T1000 (cell line): ENCODE data around the gene MPPED1.

Experiments used
- DNase-seq: peaks from one replicate; lab custom pipeline; 2025; ENCODE audit warnings: mixed read lengths; lab: John Stamatoyannopoulos, UW

MPPED1 gene

DNA sequence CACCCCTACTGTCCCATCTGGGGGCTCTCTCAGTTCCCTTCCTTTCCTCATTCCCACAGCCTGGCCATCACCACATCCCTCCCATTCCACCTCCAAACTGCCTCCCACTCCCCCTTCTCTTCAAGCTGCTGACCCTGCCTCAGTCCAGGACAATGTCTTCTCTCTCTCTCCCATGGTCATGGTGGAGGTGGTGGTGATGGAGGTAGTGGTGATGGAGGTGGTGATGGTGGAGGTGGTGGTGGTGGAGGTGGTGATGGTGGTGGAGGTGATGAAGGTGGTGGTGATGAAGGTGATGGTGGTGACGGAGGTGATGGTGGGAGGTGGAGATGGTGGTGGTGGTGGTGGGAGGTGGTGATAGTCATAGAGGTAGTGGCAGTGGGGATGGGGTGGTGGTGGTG is 87.0 kb downstream of the MPPED1 start:
- no peak for DNase-seq

DNA sequence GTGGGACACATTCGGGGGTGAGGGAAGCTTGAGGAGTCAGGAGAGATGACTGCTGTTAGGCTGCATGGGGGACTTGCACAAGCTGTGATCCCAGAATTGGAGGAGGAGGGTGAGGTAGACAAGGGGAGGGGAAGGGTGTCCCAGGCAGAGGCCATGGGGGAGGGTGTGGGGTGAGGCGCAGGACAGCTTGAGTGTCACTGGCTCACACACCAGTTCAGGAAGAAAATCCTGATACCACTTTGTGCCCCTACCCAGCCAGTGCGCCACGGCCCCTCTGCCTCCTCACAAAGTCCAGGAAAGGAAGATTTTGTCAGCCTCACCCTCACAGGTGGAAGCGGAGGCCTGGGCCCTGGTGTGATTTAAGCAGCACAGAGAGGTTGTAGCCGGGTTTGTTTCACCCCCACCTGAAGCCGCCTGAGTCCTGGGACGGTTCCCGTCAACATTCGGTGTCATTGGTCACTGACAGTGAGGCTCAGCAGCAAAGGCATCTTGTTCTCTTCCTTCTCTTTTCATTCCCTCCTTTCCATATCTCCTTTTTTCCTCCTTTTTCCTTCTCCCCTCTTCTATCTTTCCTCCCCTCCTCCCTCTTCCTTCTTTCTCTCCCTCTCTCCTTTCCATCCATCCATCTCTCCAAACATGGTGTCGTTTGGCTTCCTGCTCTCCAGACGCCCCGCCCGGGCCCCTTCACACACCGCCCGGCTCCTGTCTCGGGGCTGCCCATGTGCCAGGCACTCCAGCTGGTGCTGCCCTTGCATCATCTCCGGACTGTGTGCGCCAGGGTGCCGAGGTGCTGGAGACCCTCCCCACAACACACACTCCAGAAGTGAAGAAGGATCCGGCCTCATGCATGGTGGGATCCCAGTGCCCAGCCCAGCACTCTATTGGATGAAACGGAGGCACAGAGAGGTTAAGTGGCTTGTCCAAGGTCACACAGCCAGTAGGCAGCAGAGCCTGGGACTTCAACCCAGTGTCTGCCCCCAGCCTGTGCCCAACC is 89.3 kb downstream of the MPPED1 start:
- DNase-seq = no peak

DNA sequence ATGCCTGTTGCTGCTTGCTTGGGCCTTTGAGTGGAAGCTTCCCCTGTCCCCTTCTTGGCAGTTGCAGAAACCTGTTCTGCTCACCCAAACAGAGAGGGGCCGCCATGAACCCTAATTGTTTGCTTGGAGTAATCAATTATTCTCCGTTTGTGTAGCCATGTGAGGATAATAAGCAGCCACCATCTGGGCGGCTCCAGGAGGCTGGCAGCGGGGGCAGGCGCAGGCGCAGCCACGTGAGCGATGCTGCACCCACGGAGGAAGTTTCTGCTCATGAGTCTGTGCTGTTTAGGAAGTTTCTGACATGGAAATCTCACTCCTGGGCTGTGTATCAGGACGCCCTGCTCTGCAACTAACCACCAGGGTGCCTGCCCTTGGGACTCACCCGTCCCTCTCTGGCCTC is 90.1 kb downstream of the MPPED1 start:
- DNase-seq = no peak

DNA sequence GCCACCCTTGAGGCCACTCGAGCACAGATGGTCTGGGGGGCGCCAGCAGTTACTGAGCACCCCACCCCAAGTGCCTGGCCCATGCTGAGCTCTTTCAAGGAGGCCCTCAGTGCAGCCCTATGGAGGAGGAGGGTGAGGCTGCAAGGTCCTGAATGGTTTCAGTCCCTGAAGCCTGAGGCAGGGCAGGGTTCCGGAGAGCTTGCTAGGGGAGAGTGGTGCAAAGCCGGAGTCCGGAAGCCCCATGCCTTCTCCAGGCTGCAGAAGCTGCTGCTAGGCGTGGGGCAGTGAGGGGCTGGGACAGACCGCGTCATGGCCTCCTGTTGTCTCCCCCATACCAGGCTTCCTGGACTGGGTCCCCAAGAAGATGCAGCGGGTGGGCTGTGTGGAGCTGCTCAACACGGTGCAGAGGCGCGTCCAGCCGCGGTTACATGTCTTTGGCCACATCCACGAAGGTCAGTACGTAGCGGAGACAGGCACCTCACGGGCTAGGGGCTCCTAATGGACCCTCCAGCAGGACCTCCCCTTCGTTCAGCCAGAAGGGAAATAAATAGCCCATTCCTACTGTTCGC is 90.6 kb downstream of the MPPED1 start:
- no peak for DNase-seq

DNA sequence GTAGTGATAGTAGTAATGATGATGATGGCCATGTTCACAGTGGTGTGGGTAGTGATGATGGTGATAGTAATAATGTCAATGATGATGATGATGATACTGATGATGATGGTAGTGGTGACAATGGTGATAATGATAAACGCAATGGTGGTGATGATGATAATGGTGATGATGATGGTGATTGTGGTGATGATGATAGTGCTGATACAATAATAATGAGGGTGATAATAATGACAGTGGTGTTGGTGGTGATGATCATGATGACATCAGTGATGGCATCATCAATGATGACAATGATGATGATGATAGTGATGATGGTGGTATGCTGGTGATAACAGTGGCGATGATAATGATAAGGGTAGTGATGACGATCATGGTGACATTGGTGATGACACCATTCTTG is 92.3 kb downstream of the MPPED1 start:
- no peak for DNase-seq

DNA sequence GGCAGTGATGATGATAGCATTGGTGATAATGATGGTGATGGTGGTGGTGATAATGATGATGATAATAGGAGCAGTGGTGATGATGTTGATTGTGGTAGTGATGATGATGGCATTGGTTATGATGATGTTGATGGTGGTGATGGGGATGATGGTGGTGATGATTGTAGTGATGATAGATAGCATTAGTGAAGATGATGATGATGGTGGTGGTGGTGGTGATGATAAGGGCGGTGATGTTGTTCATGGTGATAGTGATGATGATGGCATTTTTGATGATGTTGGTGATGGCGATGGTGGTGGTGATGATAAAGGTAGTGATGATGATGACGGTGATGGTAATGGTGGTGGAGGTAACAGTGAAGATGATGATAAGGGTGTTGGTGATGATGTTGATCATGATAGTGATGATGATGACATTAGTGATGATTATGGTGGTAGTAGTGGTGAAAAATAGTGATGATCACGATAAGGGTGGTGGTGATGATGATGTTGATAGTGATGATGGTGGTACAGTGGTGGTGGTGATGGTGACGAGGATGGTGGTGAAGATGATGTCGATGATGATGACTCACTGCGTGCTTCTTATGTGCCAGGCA is 93.0 kb downstream of the MPPED1 start:
- DNase-seq = no peak

DNA sequence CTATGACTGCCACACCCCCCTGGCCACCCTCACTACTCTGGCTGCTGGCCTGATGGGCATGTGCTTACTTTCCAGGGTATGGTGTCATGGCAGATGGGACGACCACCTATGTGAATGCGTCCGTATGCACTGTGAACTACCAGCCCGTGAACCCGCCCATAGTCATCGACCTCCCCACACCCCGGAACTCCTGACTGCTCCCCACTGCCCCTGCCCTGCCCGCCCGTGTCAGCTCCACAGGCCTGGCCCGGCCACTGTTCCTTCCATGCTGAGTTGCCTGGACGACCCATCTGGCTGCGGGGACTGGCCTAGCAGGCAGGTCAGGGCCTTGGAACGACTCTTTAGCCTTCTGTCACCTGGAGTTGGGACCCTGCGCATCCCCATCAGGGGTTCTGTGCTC is 93.6 kb downstream of the MPPED1 start:
- no peak for DNase-seq

DNA sequence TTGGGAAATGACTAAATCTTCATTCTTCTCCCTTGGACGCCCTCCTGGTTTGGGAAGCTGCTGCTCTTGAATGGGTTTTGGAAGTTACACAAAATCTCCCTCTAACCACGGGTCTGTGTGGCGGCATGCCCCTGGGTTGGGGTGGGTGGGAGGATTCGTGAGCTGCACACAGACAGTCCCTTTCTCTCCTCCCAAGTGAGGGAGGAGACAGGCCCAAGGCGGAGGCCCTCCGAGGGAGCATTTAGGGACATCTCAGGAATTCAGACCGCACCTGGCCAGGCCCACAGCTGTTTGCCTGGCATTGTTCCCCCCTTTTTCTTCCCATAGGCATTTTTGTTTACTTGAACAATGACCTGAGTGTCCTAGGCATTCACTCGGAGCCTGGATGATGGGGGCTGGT is 94.1 kb downstream of the MPPED1 start:
- DNase-seq = no peak

DNA sequence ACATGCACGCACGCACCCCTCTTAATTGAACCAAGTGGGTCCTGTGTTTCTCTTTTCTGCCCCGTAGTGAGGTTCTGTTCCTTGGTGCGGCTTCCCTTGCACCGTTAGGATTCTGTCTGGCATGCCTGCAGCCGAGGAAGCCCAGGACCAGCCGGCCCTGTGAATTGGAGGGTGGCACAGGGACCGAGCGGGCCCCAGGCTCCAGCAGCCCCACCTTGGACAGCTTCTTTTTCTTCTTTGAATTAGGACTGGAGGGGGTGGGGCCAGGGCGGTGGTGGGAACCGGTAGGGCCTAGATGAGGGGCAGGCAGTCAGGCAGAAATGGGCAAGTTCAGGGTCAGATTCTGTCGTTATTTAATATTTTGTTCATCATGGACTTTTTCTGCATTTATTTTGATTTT is 94.7 kb downstream of the MPPED1 start:
- no peak for DNase-seq

DNA sequence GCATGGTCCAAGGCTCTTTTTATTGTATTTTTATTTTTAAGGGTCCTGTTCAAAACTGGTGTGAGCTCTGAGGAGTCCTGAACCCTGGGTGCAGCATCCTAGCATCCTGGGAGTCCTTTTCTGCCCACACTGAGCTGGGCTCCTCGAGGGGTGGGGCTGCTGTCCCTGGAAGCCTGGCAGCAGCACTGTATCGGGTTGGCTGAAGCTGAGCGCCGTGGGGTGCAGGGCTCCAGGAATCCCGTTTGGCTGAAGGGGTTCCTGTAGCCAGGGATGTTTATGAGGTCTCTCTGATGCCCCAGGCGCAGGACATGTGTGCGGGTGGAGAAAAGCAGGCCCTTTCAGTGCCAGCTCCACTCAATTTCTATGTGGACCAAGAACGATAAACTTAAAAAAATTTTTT is 95.4 kb downstream of the MPPED1 start:
- no peak for DNase-seq

DNA sequence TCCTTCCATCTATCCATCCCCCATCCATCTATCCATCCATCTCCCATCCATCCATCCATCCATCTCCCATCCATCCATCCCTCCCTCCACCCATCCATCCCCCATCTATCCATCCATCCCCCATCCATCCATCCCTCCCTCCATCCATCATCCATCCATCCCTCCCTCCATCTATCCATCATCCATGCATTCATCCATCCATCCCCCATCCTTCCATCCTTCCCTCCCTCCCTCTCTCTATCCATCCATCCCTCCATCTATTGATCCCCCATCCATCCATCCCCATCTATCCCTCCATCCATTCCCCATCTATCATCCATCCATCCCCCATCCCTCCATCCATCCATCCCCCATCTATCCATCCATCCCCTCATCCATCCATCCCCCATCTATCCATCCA is 96.7 kb downstream of the MPPED1 start:
- no peak for DNase-seq

DNA sequence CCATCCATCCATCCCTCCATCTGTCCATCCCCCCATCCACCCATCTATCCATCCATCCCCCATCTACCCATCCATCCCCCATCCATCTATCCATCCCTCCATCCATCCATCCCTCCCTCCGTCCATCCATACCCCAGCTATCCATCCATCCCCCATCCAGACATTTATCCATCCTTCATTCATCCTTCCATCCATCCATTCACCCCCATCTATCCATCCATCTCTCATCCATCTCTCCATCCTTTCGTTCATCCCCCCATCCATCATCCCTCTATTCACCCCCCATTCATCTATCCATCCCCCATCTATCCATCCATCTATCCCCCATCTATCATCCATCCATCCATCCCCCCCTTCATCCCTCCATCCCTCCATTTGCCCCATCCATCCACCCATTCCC is 97.5 kb downstream of the MPPED1 start:
- DNase-seq = no peak

DNA sequence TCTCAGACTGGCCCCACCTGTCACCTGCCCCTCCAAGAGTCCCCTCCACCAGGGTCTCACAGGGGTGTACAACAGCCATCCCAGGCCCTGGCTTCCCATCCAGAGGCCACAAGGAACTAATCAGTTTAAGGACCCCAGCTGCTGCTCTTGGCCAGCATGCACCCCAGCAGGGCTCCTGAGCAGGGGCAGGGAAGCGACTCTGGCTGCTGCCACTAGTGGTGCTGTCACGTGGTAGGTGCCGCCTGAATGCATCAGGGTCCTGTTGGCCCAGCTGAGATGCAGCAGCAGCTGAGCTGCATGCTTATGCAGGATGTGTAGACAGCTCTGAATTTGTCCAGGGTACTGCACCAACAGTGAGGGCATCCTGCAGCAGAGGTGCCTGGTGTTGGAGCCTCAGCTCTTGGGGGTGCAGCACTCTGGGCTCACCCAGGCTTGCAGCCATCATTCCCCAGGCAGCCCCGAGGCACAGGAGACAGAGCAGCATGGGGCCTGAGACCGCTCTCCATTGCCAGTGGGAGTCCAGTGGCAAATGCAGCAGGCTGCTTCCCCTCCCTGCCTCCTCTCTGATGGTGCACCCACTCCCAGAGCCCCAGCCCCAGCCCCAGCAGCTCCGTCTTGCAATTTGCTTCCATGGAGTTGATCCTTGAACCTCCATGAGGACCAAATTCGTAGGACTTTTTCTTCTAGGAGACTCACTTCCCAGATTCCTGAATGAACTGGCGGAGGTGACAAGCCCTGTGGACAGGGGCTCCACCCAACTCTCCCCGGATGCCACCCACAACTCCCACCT is 98.7 kb downstream of the MPPED1 start:
- DNase-seq = no peak

DNA sequence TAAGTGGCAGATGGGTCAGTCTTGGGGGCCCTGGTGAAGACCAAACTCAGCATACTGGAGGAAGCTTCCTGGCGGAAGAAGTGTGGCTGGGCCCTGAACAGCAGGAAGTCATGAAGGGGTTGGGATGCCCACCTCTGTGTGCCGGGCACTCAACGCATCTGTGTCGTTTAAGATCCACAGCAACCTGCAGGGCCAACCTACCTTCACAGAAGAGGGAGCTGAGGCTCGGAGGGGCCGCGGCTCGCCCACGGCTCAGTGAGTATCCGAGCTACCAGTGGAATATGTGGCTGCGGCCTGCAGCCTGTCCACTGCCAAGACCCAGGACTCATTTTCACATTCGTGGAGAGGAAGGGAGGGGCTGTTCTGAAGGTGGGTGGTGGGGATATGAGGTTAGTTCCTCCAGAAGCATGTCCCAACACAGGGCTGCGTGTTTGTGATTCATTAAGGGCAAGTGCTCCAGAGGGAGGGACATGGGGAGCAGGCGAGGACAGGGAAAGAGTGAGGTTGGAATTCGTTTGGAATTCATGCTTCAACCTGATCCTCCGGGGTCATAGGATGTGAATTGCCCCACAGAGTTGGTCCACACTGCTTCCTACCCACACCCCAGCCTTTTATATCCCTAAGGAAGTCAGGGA is 99.6 kb downstream of the MPPED1 start:
- DNase-seq = no peak

DNA sequence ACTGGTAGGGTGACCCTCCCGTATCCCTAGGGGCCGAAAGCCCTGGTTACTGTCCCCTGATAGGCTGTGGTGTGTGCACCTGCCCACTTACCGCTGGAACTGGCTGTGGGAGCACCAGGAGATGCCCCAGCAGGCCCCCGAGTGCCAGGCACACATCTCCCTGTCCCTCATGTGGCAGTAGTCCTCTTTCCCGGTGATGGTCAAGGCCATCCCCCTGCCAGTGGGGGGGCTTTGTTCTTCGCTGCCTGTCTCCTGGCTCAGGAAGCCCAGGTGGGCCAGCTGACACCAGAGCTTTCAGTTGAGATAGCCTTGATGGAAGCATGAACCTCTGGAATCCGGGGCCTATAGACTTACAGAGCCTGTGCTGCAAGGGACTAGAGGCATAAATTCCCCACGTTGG is 100.5 kb downstream of the MPPED1 start:
- DNase-seq = no peak

DNA sequence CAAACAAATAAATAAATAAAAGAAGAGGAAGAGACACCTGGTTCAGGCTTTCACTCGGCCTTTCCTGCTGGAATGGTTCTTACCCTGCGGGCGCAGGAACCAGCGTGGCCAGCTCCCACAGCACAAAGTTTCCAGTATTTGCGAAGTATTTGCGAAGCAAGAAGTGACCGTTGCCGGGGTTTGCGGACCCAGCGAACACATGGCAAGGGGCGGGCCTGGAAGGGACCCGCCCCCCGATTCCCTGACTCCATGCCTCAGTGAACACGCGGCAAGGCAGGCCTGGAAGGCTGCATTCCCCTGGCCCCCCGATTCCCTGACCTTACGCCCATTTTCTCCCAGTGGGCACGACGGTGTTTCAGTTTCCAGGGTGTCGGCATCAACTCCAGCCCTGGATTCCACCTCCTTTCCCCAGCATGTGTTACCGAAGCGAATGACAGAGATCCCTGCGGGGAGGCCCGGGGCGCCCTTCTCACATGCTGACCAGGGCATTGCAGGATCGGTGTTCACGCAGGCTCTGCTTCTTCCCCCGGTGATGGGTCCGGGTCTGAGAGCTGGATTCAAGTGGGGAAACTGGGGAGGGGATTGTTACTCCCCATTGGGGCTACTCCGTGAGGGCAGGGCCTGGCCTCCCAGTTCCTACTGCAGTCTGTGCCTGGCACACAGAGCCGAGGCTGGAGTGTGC is 102.8 kb downstream of the MPPED1 start:
- no peak for DNase-seq

DNA sequence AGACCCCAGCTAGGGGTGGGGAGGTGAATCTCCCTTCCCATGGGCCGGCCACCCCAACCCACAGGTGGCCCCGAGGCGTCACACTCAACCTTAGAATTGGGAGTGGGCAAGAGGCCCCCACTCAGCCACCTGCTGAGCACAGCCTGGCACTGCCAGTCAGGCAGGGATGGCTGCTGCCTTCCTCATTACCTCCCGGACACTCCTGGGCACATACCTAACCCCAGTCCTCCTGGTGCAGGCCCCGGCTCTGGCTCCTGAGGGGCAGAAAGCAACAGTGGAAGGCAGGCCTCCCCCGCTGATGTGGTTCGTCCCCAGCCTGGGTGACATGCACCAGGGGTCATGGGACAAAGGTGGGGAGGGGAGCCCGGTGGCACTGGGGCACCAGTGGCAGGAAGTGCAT is 103.6 kb downstream of the MPPED1 start:
- DNase-seq = no peak

DNA sequence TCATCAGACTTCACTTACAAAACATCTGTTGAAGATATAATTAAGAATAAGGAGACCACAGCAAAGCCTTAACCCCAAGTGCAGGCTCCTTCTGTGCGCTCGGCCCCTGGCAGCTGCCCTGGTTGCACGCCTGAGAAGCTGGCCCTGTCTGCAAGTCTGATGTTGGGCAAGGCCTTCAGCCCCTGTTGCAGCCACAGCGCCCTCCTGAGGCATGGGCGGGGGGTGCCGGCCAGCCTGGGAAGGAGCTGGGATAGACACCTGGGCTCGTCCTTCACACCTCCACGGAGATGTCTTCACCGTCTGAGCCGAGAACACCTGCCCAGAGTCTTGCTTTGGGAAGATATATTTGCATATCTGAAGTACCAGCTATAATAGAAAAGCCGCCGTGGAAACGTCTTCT is 104.1 kb downstream of the MPPED1 start:
- no peak for DNase-seq

DNA sequence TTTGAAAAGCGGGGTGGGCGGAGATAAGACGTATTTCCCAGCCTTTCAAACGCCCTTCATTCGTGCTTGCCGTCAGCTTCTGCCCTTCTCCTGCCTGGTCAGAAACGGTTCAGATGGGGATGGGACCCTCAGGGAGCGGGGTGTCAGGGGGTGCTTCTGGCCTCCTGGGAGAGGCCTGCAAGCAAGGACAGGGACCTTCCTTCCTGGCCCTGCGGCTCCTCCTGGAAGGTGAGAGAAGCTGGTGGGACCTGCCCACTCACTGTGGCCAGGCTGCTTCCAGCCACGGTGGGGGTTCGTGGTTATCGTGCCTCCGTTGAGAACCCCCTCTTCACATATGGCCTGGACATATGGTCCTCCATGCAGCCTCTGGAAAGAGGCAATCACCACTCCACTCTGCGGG is 104.6 kb downstream of the MPPED1 start:
- no peak for DNase-seq

DNA sequence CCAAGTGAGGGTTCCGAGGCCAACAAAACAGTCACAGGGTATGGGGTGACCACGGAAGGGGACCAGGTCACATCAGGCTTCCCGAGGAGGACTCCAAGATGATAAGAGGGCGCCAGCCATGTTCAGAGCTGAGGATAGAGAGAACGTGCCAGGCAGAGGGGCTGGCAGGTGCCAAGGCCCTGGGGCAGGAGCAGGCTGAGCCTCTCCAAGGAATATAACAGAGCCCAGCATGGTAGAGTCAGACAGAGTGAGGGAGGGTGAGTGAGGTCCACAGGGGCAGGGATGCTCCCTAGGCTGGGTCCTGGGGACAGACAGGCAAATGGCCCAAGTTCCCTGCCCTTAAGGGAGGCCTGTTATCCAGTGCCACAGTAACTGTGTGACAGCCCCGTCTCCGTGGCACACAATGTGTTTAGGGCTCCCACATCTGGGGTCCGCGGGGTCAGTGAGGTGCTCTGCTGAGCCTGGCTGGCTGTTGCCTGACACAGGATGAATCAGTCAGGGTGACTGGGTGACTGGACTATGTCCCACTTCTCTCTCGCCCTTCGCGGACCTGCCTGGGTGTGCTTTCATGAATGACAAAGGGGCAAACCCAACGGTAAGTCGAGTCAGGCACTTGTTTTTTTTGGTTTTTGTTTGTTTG is 105.3 kb downstream of the MPPED1 start:
- DNase-seq = no peak

DNA sequence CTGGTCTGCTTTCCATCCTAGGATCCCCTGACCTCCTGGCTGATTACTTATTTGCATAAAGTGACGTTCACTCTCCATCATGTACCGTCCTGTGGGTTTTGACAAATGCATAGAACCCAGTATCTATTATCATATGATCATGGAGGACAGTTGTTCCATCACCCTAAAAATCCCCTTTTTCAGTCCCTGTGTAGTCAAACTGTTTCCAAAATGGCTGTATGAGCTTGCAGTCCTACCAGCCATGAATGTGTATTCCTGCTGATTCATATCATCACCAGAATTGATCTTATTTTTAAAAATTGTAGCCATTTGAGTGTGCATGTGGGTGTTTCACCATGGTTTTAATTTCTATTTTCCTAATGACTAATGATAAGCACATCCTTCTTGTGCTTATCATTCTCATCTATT is 108.8 kb downstream of the MPPED1 start:
- no peak for DNase-seq
